K562 (cell line): ENCODE results near the gene CLPSL2. TPM values are rescaled to one million over a fixed set of nuclear protein-coding genes. Genes with fewer than 3 reads are reported as not detected.
A peak's percentile ranks its signal among the peaks of the same experiment; 100 is the strongest.

ENCODE experiments used
- ATAC-seq: fragments of 200-7000 bp; cut with Tn5 transposase; 3 replicates; pipeline ENCODE4 v1.9.1; 2020; ENCODE audit warnings: moderate library complexity
- BruUV-seq: library from RNA; stranded (reverse); fragments of 400-500 nt; replicated peaks from 2 replicates; lab custom pipeline; 2021; lab: Mats Ljungman, UMichigan
- CTCF ChIA-PET: fragments of 300-600 bp; formaldehyde crosslinking; extraction: SDS; loops from one replicate; lab custom pipeline; 2021; ENCODE audit warnings: low intra/inter-chr PET ratio; lab: Yijun Ruan, JAX
- POLR2A ChIA-PET: fragments of 300-600, 350-650 bp; sonication (Branson Sonifier 250); formaldehyde crosslinking; extraction: SDS; loops from one replicate; lab custom pipeline; 2021; ENCODE audit warnings: antibody characterized with exemption, inconsistent platforms; lab: Yijun Ruan, JAX
- DNase-seq, 4 experiments: peaks; one replicate each; pipeline versions ENCODE4 v3.0.0 to v3.0.0-alpha.2; 2011 to 2018; ENCODE audit warnings: low spot score in 3 of 4, mixed read lengths in 3 of 4; ENCODE audit errors: extremely low read depth in 1 of 4
- FAIRE-seq: peaks from 2 replicates; lab custom pipeline; 2011; peaks lifted over from hg19 to GRCh38; lab: Jason Lieb, UNC
- H2AFZ ChIP-seq: 2 replicates; pipeline ENCODE4 v1.6.0; 2011; ENCODE audit warnings: low read depth, low read length, control low read depth, inconsistent platforms
- H3K27ac ChIP-seq: fragments of 200-600 bp; 3 replicates; pipeline ENCODE4 v1.8.0; 2011; ENCODE audit warnings: low read depth, mild to moderate bottlenecking, control low read depth, inconsistent platforms, low read length, moderate library complexity, mixed read lengths; ENCODE audit errors: extremely low read depth
- H3K27me3 ChIP-seq, 2 experiments: fragments of 300-600 bp in 1 of 2; 2 replicates in 1 of 2; 3 replicates in 1 of 2; pipeline versions ENCODE4 v1.6.0 to v1.8.0; 2011; ENCODE audit warnings: inconsistent platforms in 2 of 2, low read length in 2 of 2, mild to moderate bottlenecking in 1 of 2, mixed read lengths in 1 of 2, moderate library complexity in 1 of 2; ENCODE audit not compliant: control insufficient read depth in 2 of 2, insufficient read depth in 2 of 2
- H3K36me3 ChIP-seq: fragments of 300-600 bp; 3 replicates; pipeline ENCODE4 v1.8.0; 2011; ENCODE audit warnings: mild to moderate bottlenecking, low read length, inconsistent platforms; ENCODE audit not compliant: control insufficient read depth, insufficient read depth
- H3K4me1 ChIP-seq, 2 experiments: fragments of 200-600 bp in 1 of 2; replicated peaks in 1 of 2; 2 replicates in 1 of 2; 3 replicates in 1 of 2; pipeline versions ENCODE4 v1.5.1 to v1.8.0; 2011; ENCODE audit warnings: inconsistent platforms in 2 of 2, low read length in 2 of 2, mild to moderate bottlenecking in 1 of 2, mixed read lengths in 1 of 2, moderate library complexity in 1 of 2; ENCODE audit not compliant: control insufficient read depth in 2 of 2, insufficient read depth in 2 of 2
- H3K4me2 ChIP-seq: 2 replicates; pipeline ENCODE4 v1.6.1; 2011; ENCODE audit warnings: low read length, control low read depth, inconsistent platforms, mixed read lengths; ENCODE audit not compliant: insufficient read depth
- H3K4me3 ChIP-seq: fragments of 200-600 bp; sonication (generic), shearing (Covaris generic); 2 replicates; pipeline ENCODE4 v1.5.1; 2016; ENCODE audit warnings: control low read depth, inconsistent platforms
- H3K79me2 ChIP-seq: fragments of 200-600 bp; 3 replicates; pipeline ENCODE4 v1.8.0; 2011; ENCODE audit warnings: low read length, inconsistent platforms; ENCODE audit not compliant: control insufficient read depth, insufficient read depth
- H3K9ac ChIP-seq, 2 experiments: 2 replicates each; pipeline versions ENCODE4 v1.6.0 to v1.6.1; 2011; ENCODE audit warnings: low read depth in 2 of 2, low read length in 2 of 2, control low read depth in 1 of 2, inconsistent platforms in 1 of 2, mild to moderate bottlenecking in 1 of 2, mixed read lengths in 1 of 2; ENCODE audit not compliant: insufficient read depth in 1 of 2
- H3K9me1 ChIP-seq: one replicate; pipeline ENCODE4 v1.6.0; 2011; ENCODE audit warnings: inconsistent platforms, mild to moderate bottlenecking, low read length, moderate library complexity; ENCODE audit not compliant: control insufficient read depth, insufficient read depth
- H3K9me3 ChIP-seq: replicated peaks from 2 replicates; pipeline ENCODE4 v1.5.1; 2011; ENCODE audit warnings: low read depth, low read length, inconsistent platforms; ENCODE audit not compliant: control insufficient read depth, insufficient read depth
- H4K20me1 ChIP-seq: replicated peaks from 2 replicates; pipeline ENCODE4 v1.6.1; 2011; ENCODE audit warnings: low read length, inconsistent platforms, mixed read lengths; ENCODE audit not compliant: control insufficient read depth, insufficient read depth
- DPF2 ChIP-seq: fragments of 450-650 bp; IDR thresholded peaks from 2 replicates; pipeline ENCODE4 v1.6.1; 2016
- HNRNPK ChIP-seq: fragments of 200-400 bp; formaldehyde crosslinking; IDR thresholded peaks from one replicate; pipeline ENCODE4 v1.6.1; 2018; ENCODE audit warnings: mild to moderate bottlenecking, low read depth, low read length; ENCODE audit not compliant: poor library complexity, severe bottlenecking
- NR2C2 ChIP-seq, 2 experiments: fragments of 200-800 bp in 1 of 2; sonication (Bioruptor generic) in 1 of 2; sonication (generic) in 1 of 2; formaldehyde crosslinking in 1 of 2; IDR thresholded peaks; 2 replicates each; pipeline versions ENCODE4 v1.6.1 to v1.8.0; 2016 to 2022; ENCODE audit warnings: mild to moderate bottlenecking in 1 of 2, missing compliant biosample characterization in 1 of 2, missing genetic modification characterization in 1 of 2, missing genetic modification reagents in 1 of 2
- ZFPM2 ChIP-seq: fragments of 250-450 bp; sonication (Bioruptor Pico); IDR thresholded peaks from 2 replicates; pipeline ENCODE4 v1.5.1; 2022; ENCODE audit warnings: mild to moderate bottlenecking
- WGBS: fragments of 100-300 bp; shearing (Covaris generic); methylation state at CpG from one replicate; pipeline ENCODE4 v1.1.6; 2016; ENCODE audit warnings: low coverage, mixed read lengths; ENCODE audit not compliant: insufficient coverage; ENCODE audit errors: missing lambda C conversion rate; 5-methylcytosine and 5-hydroxymethylcytosine counted together
- in situ Hi-C: fragments of 300-500 bp; cut with MboI; formaldehyde crosslinking; loops from 4 replicates; pipeline ENCODE4 v1.15.0; 2018; ENCODE audit warnings: inconsistent platforms, mixed read lengths
- intact Hi-C: fragments of 100-400 bp; cut with micrococcal nuclease; formaldehyde crosslinking; loops from 2 replicates; pipeline ENCODE4 v1.14.2; 2022
- polyA plus RNA-seq, 8 experiments: library from polyadenylated mRNA; depleted of rRNA in 4 of 8; stranded (reverse) in 5 of 8; unstranded in 3 of 8; fragments of >200 nt; fragmentation: Nextera tagmentation in 2 of 8; fragmentation: Illumina TruSeq in 1 of 8; extraction: Ambion mirVana in 2 of 8; extraction: Trizol in 1 of 8; gene quantifications; 2 replicates each; pipeline versions ENCODE4 v1.2.1 to v1.2.3, GENCODE V29; 2011 to 2014; ENCODE audit warnings: inconsistent platforms in 1 of 8, missing spikeins in 1 of 8
- total RNA-seq, 7 experiments: library from RNA; depleted of rRNA in 6 of 7; stranded (reverse); fragments of >200 nt in 6 of 7; fragmentation: Illumina TruSeq in 2 of 7; extraction: Trizol in 2 of 7; gene quantifications; 2 replicates each; pipeline versions ENCODE4 v1.2.1 to v1.2.3, GENCODE V29; 2011 to 2021; ENCODE audit warnings: low replicate concordance in 1 of 7
- TF ChIP-seq, protein P1 (sequence below): fragments of 250-450 bp; sonication (Bioruptor Pico); IDR thresholded peaks from 2 replicates; pipeline ENCODE4 v1.8.0; 2022; ENCODE audit warnings: moderate library complexity, mild to moderate bottlenecking, inconsistent platforms
- TF ChIP-seq, protein P2 (sequence below): fragments of 450-650 bp; IDR thresholded peaks from 2 replicates; pipeline ENCODE4 v1.6.1; 2016; ENCODE audit warnings: mild to moderate bottlenecking, moderate library complexity
- TF ChIP-seq, protein P3 (sequence below): fragments of 450-650 bp; IDR thresholded peaks from 2 replicates; pipeline ENCODE4 v1.6.1; 2017; ENCODE audit warnings: mild to moderate bottlenecking, moderate library complexity

CLPSL2 gene
- total and polyA plus RNA-seq, 9 of the 15 experiments (the other 6 are each of a cell fraction or from before 2014, with no cell fraction given): not detected

DNA sequence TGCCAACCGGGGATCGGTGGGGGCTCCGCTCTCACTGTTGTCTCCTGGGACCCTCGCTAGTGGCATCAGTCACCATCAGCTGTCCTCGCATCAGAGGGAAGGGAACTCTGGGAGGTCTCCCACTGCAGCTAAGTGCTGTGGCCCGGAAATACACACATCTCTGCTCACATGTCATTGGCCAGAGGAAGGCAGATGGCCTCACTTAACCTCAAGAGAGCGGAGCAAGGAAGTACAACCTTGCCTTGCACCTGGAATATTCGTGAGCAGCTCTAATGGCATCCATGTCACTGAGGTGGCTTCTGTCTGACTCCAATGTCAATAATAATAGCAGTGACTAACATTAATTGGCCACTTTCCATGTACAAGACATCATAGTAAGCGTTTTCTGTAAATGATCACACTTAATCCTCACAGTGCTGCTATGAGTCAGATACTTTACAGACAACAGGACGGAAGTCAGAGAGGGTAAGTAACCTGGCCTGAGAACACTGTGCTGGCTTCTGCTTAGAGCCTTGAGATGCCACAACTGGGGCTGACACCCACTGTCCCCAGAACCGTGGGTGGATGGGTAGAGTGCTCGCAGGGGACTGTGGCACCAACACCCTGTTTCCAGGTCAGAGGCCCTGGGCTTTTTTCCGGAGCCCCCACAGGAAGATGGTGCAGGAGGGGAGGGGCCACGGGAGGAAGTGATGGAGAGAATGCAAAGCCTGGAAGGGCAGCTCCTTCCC lies 34.7 kb downstream of the CLPSL2 start:
- Histone ChIP-seq H3K4me3 (no peak overlapping the region), H3K27ac (no peak overlapping the region), H3K9me1 (no peaks in the 10 kb centered on the region), H3K9ac (no peak overlapping the region), H2AFZ (peak overlapping the region; percentile 64; the same call in 1 of the 2 replicates), H3K27me3 (peaks cover 30 to 53% of the 10 kb centered on the region in 2 experiments), H3K4me1 (peaks cover 0 to 4% of the 10 kb centered on the region in 2 experiments; a peak in 2 of 5 replicates), H3K9me3 (no peaks in the 10 kb centered on the region), H3K4me2 (peak overlapping the region; percentile 20), H3K79me2 (no peaks in the 10 kb centered on the region), H4K20me1 (no peaks in the 10 kb centered on the region), H3K36me3 (no peaks in the 10 kb centered on the region)
- ChIA-PET CTCF (no interaction called here), POLR2A (interaction anchor here (1.0 kb wide), 1 partner anchor 10 kb away, joined by 3 read pairs; no protein-coding TSS in a partner anchor)
- FAIRE-seq: peak; percentile 48
- in situ Hi-C loops (no loop called here), intact Hi-C loops (no loop called here)
- ATAC-seq: peak; percentile 79
- no peak for DNase-seq
- BruUV-seq: no TSS peak
- WGBS: 6% methylated on average over 14 of the region's 14 CpGs
- TF ChIP-seq, protein P1, sequence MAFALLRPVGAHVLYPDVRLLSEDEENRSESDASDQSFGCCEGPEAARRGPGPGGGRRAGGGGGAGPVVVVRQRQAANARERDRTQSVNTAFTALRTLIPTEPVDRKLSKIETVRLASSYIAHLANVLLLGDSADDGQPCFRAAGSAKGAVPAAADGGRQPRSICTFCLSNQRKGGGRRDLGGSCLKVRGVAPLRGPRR (CRISPR knock-in tag): no peak
- TF ChIP-seq NR2C2 (CRISPR knock-in tag; IDR thresholded peaks at IDR 0.05): no peak
- peak; percentile 67 for TF ChIP-seq NR2C2 (tag; IDR thresholded peaks at IDR 0.05)
- TF ChIP-seq, protein P2, sequence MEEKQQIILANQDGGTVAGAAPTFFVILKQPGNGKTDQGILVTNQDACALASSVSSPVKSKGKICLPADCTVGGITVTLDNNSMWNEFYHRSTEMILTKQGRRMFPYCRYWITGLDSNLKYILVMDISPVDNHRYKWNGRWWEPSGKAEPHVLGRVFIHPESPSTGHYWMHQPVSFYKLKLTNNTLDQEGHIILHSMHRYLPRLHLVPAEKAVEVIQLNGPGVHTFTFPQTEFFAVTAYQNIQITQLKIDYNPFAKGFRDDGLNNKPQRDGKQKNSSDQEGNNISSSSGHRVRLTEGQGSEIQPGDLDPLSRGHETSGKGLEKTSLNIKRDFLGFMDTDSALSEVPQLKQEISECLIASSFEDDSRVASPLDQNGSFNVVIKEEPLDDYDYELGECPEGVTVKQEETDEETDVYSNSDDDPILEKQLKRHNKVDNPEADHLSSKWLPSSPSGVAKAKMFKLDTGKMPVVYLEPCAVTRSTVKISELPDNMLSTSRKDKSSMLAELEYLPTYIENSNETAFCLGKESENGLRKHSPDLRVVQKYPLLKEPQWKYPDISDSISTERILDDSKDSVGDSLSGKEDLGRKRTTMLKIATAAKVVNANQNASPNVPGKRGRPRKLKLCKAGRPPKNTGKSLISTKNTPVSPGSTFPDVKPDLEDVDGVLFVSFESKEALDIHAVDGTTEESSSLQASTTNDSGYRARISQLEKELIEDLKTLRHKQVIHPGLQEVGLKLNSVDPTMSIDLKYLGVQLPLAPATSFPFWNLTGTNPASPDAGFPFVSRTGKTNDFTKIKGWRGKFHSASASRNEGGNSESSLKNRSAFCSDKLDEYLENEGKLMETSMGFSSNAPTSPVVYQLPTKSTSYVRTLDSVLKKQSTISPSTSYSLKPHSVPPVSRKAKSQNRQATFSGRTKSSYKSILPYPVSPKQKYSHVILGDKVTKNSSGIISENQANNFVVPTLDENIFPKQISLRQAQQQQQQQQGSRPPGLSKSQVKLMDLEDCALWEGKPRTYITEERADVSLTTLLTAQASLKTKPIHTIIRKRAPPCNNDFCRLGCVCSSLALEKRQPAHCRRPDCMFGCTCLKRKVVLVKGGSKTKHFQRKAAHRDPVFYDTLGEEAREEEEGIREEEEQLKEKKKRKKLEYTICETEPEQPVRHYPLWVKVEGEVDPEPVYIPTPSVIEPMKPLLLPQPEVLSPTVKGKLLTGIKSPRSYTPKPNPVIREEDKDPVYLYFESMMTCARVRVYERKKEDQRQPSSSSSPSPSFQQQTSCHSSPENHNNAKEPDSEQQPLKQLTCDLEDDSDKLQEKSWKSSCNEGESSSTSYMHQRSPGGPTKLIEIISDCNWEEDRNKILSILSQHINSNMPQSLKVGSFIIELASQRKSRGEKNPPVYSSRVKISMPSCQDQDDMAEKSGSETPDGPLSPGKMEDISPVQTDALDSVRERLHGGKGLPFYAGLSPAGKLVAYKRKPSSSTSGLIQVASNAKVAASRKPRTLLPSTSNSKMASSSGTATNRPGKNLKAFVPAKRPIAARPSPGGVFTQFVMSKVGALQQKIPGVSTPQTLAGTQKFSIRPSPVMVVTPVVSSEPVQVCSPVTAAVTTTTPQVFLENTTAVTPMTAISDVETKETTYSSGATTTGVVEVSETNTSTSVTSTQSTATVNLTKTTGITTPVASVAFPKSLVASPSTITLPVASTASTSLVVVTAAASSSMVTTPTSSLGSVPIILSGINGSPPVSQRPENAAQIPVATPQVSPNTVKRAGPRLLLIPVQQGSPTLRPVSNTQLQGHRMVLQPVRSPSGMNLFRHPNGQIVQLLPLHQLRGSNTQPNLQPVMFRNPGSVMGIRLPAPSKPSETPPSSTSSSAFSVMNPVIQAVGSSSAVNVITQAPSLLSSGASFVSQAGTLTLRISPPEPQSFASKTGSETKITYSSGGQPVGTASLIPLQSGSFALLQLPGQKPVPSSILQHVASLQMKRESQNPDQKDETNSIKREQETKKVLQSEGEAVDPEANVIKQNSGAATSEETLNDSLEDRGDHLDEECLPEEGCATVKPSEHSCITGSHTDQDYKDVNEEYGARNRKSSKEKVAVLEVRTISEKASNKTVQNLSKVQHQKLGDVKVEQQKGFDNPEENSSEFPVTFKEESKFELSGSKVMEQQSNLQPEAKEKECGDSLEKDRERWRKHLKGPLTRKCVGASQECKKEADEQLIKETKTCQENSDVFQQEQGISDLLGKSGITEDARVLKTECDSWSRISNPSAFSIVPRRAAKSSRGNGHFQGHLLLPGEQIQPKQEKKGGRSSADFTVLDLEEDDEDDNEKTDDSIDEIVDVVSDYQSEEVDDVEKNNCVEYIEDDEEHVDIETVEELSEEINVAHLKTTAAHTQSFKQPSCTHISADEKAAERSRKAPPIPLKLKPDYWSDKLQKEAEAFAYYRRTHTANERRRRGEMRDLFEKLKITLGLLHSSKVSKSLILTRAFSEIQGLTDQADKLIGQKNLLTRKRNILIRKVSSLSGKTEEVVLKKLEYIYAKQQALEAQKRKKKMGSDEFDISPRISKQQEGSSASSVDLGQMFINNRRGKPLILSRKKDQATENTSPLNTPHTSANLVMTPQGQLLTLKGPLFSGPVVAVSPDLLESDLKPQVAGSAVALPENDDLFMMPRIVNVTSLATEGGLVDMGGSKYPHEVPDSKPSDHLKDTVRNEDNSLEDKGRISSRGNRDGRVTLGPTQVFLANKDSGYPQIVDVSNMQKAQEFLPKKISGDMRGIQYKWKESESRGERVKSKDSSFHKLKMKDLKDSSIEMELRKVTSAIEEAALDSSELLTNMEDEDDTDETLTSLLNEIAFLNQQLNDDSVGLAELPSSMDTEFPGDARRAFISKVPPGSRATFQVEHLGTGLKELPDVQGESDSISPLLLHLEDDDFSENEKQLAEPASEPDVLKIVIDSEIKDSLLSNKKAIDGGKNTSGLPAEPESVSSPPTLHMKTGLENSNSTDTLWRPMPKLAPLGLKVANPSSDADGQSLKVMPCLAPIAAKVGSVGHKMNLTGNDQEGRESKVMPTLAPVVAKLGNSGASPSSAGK: 0 out of 2 replicates have a peak, but pooled peaks have one; percentile 20
- TF ChIP-seq ZFPM2: no peak
- no peak for TF ChIP-seq HNRNPK
- TF ChIP-seq, protein P3, sequence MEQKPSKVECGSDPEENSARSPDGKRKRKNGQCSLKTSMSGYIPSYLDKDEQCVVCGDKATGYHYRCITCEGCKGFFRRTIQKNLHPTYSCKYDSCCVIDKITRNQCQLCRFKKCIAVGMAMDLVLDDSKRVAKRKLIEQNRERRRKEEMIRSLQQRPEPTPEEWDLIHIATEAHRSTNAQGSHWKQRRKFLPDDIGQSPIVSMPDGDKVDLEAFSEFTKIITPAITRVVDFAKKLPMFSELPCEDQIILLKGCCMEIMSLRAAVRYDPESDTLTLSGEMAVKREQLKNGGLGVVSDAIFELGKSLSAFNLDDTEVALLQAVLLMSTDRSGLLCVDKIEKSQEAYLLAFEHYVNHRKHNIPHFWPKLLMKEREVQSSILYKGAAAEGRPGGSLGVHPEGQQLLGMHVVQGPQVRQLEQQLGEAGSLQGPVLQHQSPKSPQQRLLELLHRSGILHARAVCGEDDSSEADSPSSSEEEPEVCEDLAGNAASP: peak; percentile 69
- TF ChIP-seq DPF2: 0 out of 2 replicates have a peak, but pooled peaks have one; percentile 11
